ENCODE measurements around the gene LIMS2. TPM values are rescaled to one million over a fixed set of nuclear protein-coding genes. Genes with fewer than 3 reads are reported as not detected.

The LIMS2 gene
- total RNA-seq, 4 donors from 2014 or later = 34.5 to 198 (median 91.3) TPM

- intact Hi-C loops (cut with DNase I; ENCODE audit: low total_unique reads) = no loop called here
- Histone ChIP-seq H3K36me3 (no peaks in the 10 kb centered on the region), H3K9me3 (peaks cover 0 to 5% of the 10 kb centered on the region in 2 donors), H3K27me3 (no peaks in the 10 kb centered on the region), H3K27ac (peak overlapping the region; percentile 10 to 74 (median 50)), H3K4me1 (peaks cover 0 to 11% (median 8%) of the 10 kb centered on the region in 4 donors), H3K4me3 (peak overlapping the region in 3 of 4 donors; percentile 8 to 31 (median 27))
- in situ Hi-C loops (cut with MboI; ENCODE audit: low pct_ligation_motif_present in 1 of 4, low pct_unique_long_range_greater_than_20kb in 1 of 4, low sequenced_read_pairs in 3 of 4) = no loop called here
- 49 to 64% methylated on average over 5 to 52 of the region's 52 CpGs for WGBS, 2 donors (ENCODE audit: low coverage in 1 of 2)
- TF ChIP-seq EP300 (IDR thresholded peaks at IDR 0.05; ENCODE audit: low read depth) (no peak), CTCF (IDR thresholded peaks at IDR 0.05) (peak; percentile 35 to 55 (median 45))
- DNase-seq = peak; percentile 58
Measured at GRCh38 chr2:127695491-127696472, 20.5 kb upstream of the LIMS2 start.

DNA sequence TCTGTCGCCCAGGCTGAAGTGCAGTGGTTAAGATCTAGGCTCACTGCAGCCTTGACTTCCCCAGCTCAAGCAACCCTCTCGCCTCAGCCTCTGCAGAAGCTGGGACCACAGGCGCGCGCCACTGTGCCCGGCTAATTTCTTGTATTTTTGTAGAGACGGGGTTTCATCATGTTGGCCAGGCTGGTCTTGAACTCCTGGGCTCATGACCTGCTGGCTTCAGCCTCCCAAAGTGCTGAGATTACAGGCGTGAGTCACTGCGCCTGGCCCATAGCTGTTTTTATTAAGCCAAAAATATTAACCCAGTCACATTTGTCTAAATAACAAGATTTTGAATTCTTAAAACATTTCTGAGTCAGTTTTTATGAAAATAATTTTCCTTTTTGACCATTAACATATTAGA is 19.7 kb upstream of the LIMS2 start:
- no peak for DNase-seq
- Histone ChIP-seq H3K4me1 (peaks cover 0 to 7% (median 5%) of the 10 kb centered on the region in 4 donors), H3K9me3 (peaks cover 0 to 9% of the 10 kb centered on the region in 2 donors), H3K27me3 (no peaks in the 10 kb centered on the region), H3K27ac (peak overlapping the region in 3 of 4 donors; percentile 10 to 74 (median 42)), H3K36me3 (no peaks in the 10 kb centered on the region), H3K4me3 (no peak overlapping the region)
- WGBS, 2 donors (ENCODE audit: low coverage in 1 of 2) = 70 to 88% methylated on average over 2 to 9 of the region's 9 CpGs
- TF ChIP-seq POLR2A (IDR thresholded peaks at IDR 0.05) = no peak
- no peak for TF ChIP-seq CTCF (IDR thresholded peaks at IDR 0.05)
- TF ChIP-seq POLR2AphosphoS5 (IDR thresholded peaks at IDR 0.05) = no peak
- no peak for TF ChIP-seq EP300 (IDR thresholded peaks at IDR 0.05; ENCODE audit: low read depth)
- in situ Hi-C loops (cut with MboI; ENCODE audit: low pct_ligation_motif_present in 1 of 4, low pct_unique_long_range_greater_than_20kb in 1 of 4, low sequenced_read_pairs in 3 of 4) (no loop called here), intact Hi-C loops (cut with DNase I; ENCODE audit: low total_unique reads) (loop anchor here (5.0 kb wide), 1 partner anchor 103 kb away; no protein-coding TSS in a partner anchor)

DNA sequence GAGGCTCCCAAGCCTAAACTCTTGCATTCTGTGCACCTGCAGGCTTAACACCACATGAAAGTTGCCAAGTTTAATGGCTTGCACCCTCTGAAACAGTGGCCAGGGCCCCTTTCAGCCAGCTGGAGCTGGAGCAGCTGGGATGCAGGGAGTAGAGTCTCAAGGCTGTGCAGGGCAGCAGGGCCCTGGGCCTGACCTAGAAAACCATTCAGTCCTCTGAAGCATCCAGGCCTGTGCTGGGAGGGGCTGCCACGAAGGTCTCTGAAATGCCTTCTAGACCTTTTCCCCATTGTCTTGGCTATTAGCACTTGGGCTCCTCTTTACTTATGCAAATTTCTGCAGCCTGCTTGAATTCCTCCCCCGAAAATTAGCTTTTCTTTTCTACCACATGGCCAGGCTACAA is 15.4 kb upstream of the LIMS2 start:
- H3K27ac ChIP-seq = no peak overlapping the region
- no peak for TF ChIP-seq EP300 (IDR thresholded peaks at IDR 0.05; ENCODE audit: low read depth)
- no peak for TF ChIP-seq CTCF (IDR thresholded peaks at IDR 0.05)
- TF ChIP-seq POLR2AphosphoS5 (IDR thresholded peaks at IDR 0.05) = no peak
- TF ChIP-seq POLR2A (IDR thresholded peaks at IDR 0.05) = no peak
- H3K4me1 ChIP-seq = peaks cover 0 to 8% (median 6%) of the 10 kb centered on the region in 4 donors
- intact Hi-C loops (cut with DNase I; ENCODE audit: low total_unique reads) (loop anchor here (5.0 kb wide), 1 partner anchor 98 kb away; no protein-coding TSS in a partner anchor), in situ Hi-C loops (cut with MboI; ENCODE audit: low pct_ligation_motif_present in 1 of 4, low pct_unique_long_range_greater_than_20kb in 1 of 4, low sequenced_read_pairs in 3 of 4) (no loop called here)
- no peaks in the 10 kb centered on the region for H3K36me3 ChIP-seq
- H3K27me3 ChIP-seq = no peaks in the 10 kb centered on the region
- H3K4me3 ChIP-seq = no peak overlapping the region
- 89 to 100% methylated on average over 1 to 2 of the region's 2 CpGs for WGBS, 2 donors (ENCODE audit: low coverage in 1 of 2)
- DNase-seq = no peak
- H3K9me3 ChIP-seq = peaks cover 0 to 9% of the 10 kb centered on the region in 2 donors

DNA sequence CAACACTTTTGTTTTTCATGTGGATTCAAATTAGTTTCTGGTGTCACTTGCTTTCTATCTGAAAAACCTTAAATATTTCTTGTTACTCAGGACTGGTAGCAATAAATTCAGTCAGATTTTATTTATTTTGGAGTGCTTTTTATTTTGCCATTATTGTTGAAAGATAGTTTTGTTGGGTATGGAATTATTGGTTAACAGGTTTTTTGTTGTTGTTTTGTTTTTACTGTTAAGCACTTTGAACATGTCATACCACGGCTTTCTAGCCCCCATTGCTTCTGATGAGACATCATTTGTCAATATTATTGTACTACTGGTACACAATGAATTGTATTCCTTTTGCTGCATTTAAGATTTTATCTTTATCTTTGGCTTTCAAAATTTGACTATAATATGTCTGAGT is 13.1 kb upstream of the LIMS2 start:
- Histone ChIP-seq H3K27me3 (no peaks in the 10 kb centered on the region), H3K27ac (no peak overlapping the region), H3K9me3 (peaks cover 0 to 9% of the 10 kb centered on the region in 2 donors), H3K36me3 (no peaks in the 10 kb centered on the region), H3K4me3 (no peak overlapping the region), H3K4me1 (peaks cover 0 to 6% (median 3%) of the 10 kb centered on the region in 4 donors)
- 55% methylated on average over 1 of the region's 1 CpG; no CpG with 5 or more reads in 1 of the 2 donors for WGBS, 2 donors (ENCODE audit: low coverage in 1 of 2)
- no peak for DNase-seq
- TF ChIP-seq POLR2A (IDR thresholded peaks at IDR 0.05) (no peak), EP300 (IDR thresholded peaks at IDR 0.05; ENCODE audit: low read depth) (no peak), CTCF (IDR thresholded peaks at IDR 0.05) (no peak), POLR2AphosphoS5 (IDR thresholded peaks at IDR 0.05) (no peak)
- in situ Hi-C loops (cut with MboI; ENCODE audit: low pct_ligation_motif_present in 1 of 4, low pct_unique_long_range_greater_than_20kb in 1 of 4, low sequenced_read_pairs in 3 of 4) = no loop called here
- intact Hi-C loops (cut with DNase I; ENCODE audit: low total_unique reads) = no loop called here

Measured in transverse colon (tissue), 4 donors.